Aorta (tissue), 5 donors: ENCODE results near the gene PCBP4. TPM values are rescaled to one million over a fixed set of nuclear protein-coding genes. Genes with fewer than 3 reads are reported as not detected.
A peak's percentile ranks its signal among the peaks of the same experiment; 100 is the strongest.

Experiments
- ATAC-seq: fragments of 200-7000 bp; cut with Tn5 transposase; one replicate; pipeline ENCODE4 v1.9.1; 2022; ENCODE audit warnings: moderate library complexity; ENCODE audit not compliant: low FRiP score
- DNase-seq, 2 donors: peaks; one replicate each; pipeline ENCODE4 v3.0.0-alpha.2; 2020
- H3K27ac ChIP-seq, 2 donors: one replicate each; pipeline ENCODE4 v1.5.1; 2013; ENCODE audit warnings: low read length in 2 of 2, mild to moderate bottlenecking in 2 of 2, moderate library complexity in 2 of 2, control low read depth in 1 of 2, inconsistent platforms in 1 of 2, low read depth in 1 of 2
- H3K27me3 ChIP-seq, 2 donors: one replicate each; pipeline ENCODE4 v1.6.1; 2013; ENCODE audit warnings: control low read depth in 1 of 2, low read length in 1 of 2, mild to moderate bottlenecking in 1 of 2, moderate library complexity in 1 of 2; ENCODE audit not compliant: insufficient read depth in 2 of 2, control insufficient read depth in 1 of 2
- H3K36me3 ChIP-seq, 2 donors: one replicate each; pipeline ENCODE4 v1.6.1; 2013; ENCODE audit warnings: control low read depth in 1 of 2, low read length in 1 of 2, mild to moderate bottlenecking in 1 of 2; ENCODE audit not compliant: insufficient read depth in 2 of 2, control insufficient read depth in 1 of 2
- H3K4me1 ChIP-seq, 2 donors: one replicate each; pipeline ENCODE4 v1.6.1; 2013; ENCODE audit warnings: low read length in 2 of 2, control low read depth in 1 of 2, mild to moderate bottlenecking in 1 of 2, moderate library complexity in 1 of 2; ENCODE audit not compliant: insufficient read depth in 2 of 2, control insufficient read depth in 1 of 2
- H3K4me3 ChIP-seq, 2 donors: one replicate each; pipeline ENCODE4 v1.5.1; 2013; ENCODE audit warnings: low read length in 2 of 2, control low read depth in 1 of 2, mild to moderate bottlenecking in 1 of 2
- H3K9me3 ChIP-seq: one replicate; pipeline ENCODE4 v1.6.1; 2013; ENCODE audit warnings: mild to moderate bottlenecking, low read length; ENCODE audit not compliant: control insufficient read depth
- WGBS, 2 donors: extraction: QIAGEN DNeasy Blood & Tissue Kit; methylation state at CpG; one replicate each; pipeline ENCODE4 v1.1.7; 2013; 5-methylcytosine and 5-hydroxymethylcytosine counted together
- intact Hi-C, 2 donors: fragments of 100-400 bp; cut with DNase I; formaldehyde crosslinking; loops; one replicate each; pipeline versions ENCODE4 v1.14.2 to v1.15.0; 2022
- polyA plus RNA-seq, 2 donors: library from polyadenylated mRNA; stranded (reverse); fragments of 200-250 nt; gene quantifications; one replicate each; pipeline ENCODE4 v1.2.3, GENCODE V29; 2013
- total RNA-seq, 2 donors: library from RNA; stranded (reverse); fragmentation: NEBNext Ultra II Directional; extraction: Animal tissue kit (Norgen Biotek cat#: 25700); gene quantifications; one replicate each; pipeline ENCODE4 v1.2.1, GENCODE V29; 2021
- donor health status: healthy with polysubstance abuse.
- donor health status: Bipolar disorder and iron deficiency.
- donor health status: DM: no; HTN: no; CAD: no.
- donor health status: DM: no; HTN: no; CAD: no.
- donor health status: DM: yes; HTN: yes; CAD: no.

The PCBP4 gene
- total and polyA plus RNA-seq, 4 donors, result 29.4 to 124 (median 60.9) TPM

DNA sequence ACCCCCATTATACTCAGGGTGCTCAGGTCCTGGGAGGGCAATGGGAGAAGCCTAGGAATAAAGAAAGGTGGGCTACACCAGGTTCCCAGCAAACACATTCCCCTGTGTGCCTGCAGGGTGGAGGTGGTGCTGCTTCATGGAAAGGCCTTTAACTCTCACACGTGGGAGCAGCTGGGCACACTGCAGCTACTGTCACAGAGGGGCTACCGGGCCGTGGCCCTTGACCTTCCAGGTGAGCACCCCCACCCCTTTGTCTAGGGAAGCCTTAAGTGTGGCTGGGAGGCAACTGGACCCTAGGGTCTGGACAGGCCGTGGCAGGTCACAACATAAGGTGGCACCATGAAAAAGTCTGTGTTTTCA, 10.9 kb upstream of the PCBP4 start:
- ATAC-seq, result no peak
- WGBS, 2 donors, result 76 to 81% methylated on average over 4 of the region's 4 CpGs
- Histone ChIP-seq H3K9me3 (no peaks in the 10 kb centered on the region), H3K4me1 (no peaks in the 10 kb centered on the region), H3K27ac (no peak overlapping the region), H3K4me3 (no peak overlapping the region), H3K27me3 (no peaks in the 10 kb centered on the region), H3K36me3 (no peaks in the 10 kb centered on the region)
- intact Hi-C loops, result no loop called here
- no peak for DNase-seq

- H3K27me3 ChIP-seq, result no peaks in the 10 kb centered on the region
- H3K4me3 ChIP-seq, result no peak overlapping the region
- intact Hi-C loops, result no loop called here
- no peaks in the 10 kb centered on the region for H3K36me3 ChIP-seq
- no peaks in the 10 kb centered on the region for H3K9me3 ChIP-seq
- DNase-seq, result no peak
- no peaks in the 10 kb centered on the region for H3K4me1 ChIP-seq
- WGBS, 2 donors, result 88 to 89% methylated on average over 9 of the region's 9 CpGs
- H3K27ac ChIP-seq, result no peak overlapping the region
- no peak for ATAC-seq
These were observed 10.3 kb upstream of the PCBP4 start for GRCh38 chr3:51977446-51978142.

DNA sequence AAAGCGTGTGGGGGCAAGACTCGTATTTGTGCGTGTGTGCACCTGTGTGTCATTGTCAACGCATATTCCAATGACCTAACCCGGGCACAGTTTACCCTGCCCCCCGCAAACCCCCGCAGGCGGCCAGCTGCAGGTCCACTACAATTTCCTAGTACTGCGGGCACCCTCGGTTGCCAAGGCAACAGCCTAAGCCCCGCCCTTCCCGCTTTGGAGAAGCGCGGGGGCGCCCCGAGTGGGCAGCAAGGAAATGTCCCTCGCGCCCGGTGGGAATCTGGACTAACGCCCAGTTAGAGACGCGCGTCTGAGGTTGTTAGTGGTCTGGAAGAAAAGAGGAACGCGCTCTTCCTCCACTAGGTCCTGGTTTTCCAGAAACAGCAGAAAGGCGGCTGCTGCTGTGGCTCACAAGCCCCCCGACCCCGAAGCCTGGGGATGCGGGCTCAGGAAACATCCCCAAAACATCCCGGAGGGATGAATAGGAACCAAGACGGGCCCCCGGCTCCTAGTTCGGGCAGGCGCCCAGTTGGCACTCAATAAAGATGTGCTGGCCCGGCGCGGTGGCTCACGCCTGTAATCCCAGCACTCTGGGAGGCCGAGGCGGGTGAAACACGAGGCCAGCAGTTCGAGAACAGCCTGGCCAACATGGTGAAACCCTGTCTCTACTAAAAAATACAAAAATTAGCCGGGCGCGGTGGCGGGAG, 8.7 kb upstream of the PCBP4 start:
- H3K27me3 ChIP-seq, result no peaks in the 10 kb centered on the region
- H3K27ac ChIP-seq, result peak overlapping the region in 1 of 2 donors; percentile 25
- H3K4me1 ChIP-seq, result no peaks in the 10 kb centered on the region
- intact Hi-C loops, result no loop called here
- no peak overlapping the region for H3K4me3 ChIP-seq
- H3K36me3 ChIP-seq, result no peaks in the 10 kb centered on the region
- no peaks in the 10 kb centered on the region for H3K9me3 ChIP-seq
- ATAC-seq (peak; percentile 25), DNase-seq (peak; percentile 90 to 93)
- WGBS, 2 donors, result 25 to 28% methylated on average over 46 of the region's 46 CpGs

DNA sequence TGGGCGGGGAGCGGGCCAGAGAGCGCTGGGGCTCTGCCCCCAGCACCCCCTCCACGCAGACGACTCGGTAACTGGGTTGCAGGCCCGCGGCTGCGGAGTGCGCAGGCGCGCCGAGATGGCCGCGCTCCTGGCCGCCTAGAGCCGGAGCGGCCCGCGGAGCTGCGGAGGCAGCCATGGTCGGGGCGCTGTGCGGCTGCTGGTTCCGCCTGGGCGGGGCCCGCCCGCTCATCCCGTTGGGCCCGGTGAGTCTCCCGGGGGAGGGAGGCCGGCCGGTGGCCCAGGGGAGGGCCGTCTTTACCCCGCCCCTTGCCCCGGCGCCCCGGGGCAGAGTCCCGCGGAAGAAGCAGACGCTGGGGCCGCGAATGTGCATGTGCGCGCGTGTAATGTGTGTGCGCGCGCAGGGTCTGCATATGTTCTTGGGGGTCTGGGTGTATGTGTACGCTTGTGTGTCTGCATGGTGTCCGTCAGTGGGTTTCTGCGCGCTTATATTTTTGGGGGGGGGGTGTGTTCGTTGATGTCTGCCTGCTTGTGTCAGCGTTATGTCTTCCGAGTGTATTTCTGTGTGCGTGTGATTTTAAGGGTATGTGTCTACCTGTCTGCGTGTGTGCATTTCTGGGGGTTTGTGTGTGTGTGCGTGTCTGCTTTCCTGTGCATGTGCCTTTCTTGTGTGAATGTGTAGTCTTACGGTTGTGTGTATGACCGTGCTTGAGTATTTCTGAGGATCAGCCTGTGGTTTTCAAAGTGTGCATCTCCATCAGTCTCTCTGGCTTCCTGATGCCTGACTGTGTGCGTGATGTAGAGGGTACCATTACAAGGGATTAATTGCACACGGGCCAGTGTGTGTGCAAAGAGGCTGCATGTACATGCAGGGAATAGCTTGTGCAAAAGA, 8.0 kb upstream of the PCBP4 start, which contains the start of gene ABHD14A:
TSS of gene ABHD14A (plus strand) at position 102 of the 889 bp plus-strand sequence. CDS start at position 174, 72 bp downstream.
- H3K36me3 ChIP-seq, result no peaks in the 10 kb centered on the region
- DNase-seq, result peak; percentile 79 to 90
- no peaks in the 10 kb centered on the region for H3K27me3 ChIP-seq
- no peaks in the 10 kb centered on the region for H3K9me3 ChIP-seq
- no peaks in the 10 kb centered on the region for H3K4me1 ChIP-seq
- peak; percentile 87 for ATAC-seq
- WGBS, 2 donors, result 0 to 1% methylated on average over 59 to 63 of the region's 63 CpGs
- peak within 1 kb of the TSS; percentile 44 to 60 for H3K4me3 ChIP-seq
- intact Hi-C loops, result loop anchor here in 1 of 2 donors (1.0 kb wide), 1 partner anchor 33 kb away; the partner anchor contains the start of gene PARP3
- peak within 1 kb of the TSS in 1 of 2 donors; percentile 41 for H3K27ac ChIP-seq

DNA sequence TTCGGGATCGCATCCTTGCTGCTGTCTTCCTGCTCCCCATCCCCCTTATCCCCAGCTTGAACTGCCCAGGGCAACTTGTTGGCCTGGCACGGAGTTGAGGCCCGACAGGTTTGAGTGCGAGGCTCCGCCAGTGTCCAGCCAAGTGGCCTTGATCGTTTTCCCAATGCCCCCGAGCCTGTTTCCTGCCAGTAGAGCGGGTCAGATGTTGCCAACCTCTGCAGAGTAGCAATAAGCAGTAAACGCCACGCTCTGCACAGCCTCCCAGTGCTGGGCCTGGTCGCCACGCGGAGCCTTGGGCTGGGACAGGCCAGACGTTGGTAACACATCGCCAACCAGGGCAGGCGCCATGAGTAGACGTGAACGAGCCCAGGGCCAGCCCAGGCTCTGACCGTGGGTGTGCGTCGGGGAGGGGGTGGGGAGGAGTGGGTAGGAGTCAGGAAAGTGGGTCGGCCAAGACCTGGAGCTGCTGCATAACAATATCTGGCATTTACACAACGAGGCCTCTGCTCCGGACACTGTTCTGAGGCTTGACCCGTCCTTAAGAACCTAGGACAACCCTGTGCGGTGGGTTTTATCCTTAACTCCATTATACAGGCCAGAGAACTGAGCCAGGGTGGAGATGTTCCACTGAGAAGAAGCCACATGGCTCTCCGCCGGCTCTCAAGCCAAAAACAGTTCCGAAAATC, 7.2 kb upstream of the PCBP4 start:
- Histone ChIP-seq H3K4me3 (peak overlapping the region; percentile 23 to 44), H3K36me3 (no peaks in the 10 kb centered on the region), H3K9me3 (no peaks in the 10 kb centered on the region), H3K27ac (peak overlapping the region in 1 of 2 donors; percentile 41), H3K4me1 (no peaks in the 10 kb centered on the region), H3K27me3 (no peaks in the 10 kb centered on the region)
- DNase-seq (peak in 1 of 2 donors; percentile 63), ATAC-seq (peak; percentile 53)
- intact Hi-C loops, result loop anchor here in 1 of 2 donors (1.0 kb wide), 1 partner anchor 32 kb away; the partner anchor contains the start of gene PARP3
- 11 to 16% methylated on average over 30 of the region's 30 CpGs for WGBS, 2 donors

DNA sequence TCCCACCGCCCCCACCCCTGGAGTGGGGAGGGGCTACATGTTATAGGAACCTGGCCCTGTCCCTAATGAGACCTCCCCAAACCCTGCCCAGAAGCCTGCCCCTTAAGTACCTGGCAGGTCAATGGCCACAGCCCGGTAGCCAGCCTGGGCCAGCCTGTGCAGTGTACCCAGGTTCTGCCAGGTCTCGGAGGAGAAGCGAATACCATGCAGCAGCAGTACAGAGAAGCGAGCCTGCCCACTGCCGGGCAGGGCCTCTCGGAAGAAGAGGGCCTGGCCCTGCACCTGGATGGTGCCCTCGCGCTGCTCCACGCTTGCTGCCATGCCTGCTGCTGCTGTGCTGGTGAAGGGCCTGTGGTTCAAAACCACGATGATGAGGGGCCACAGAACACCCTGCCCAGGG, 4.1 kb upstream of the PCBP4 start:
- no peak overlapping the region for H3K4me3 ChIP-seq
- no peaks in the 10 kb centered on the region for H3K27me3 ChIP-seq
- H3K9me3 ChIP-seq, result no peaks in the 10 kb centered on the region
- intact Hi-C loops, result no loop called here
- no peak for ATAC-seq
- no peaks in the 10 kb centered on the region for H3K4me1 ChIP-seq
- 85 to 89% methylated on average over 11 of the region's 11 CpGs for WGBS, 2 donors
- no peaks in the 10 kb centered on the region for H3K36me3 ChIP-seq
- H3K27ac ChIP-seq, result no peak overlapping the region
- DNase-seq, result no peak

DNA sequence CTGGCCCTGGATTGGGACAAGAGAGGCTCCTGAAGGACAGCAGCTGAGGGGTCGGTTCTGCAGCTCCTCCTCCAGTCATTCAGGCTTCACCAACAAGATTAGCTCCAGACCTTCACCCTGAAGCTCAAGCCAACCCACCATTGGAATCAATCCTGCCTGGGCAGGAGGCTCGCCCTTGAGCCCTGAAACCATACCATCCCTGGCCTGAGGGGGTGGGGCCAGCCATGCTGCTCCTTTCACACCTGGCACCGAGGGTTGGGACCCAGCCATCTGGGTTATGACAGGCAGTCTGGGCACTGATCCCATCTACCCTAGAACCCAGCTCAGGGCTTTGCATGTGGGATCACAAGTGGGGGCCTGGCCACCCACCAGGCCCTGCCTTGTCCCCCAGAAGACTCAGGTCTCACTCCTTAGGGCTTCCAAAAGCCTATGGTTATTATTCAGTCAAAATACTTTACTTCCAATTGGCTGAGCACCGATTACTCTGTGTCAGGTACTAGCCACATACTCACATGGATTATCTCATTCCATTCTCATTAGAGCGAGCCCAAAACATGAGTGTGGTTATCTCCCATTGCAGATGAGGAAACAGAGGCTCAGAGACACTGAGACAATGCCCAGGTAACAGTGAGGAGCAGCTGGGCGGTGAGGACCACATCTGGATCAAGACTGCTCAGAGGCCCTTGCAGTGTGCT, 3.5 kb upstream of the PCBP4 start:
- Histone ChIP-seq H3K27ac (no peak overlapping the region), H3K9me3 (no peaks in the 10 kb centered on the region), H3K4me1 (peaks cover 0 to 2% of the 10 kb centered on the region in 2 donors), H3K36me3 (no peaks in the 10 kb centered on the region), H3K4me3 (no peak overlapping the region), H3K27me3 (no peaks in the 10 kb centered on the region)
- 66 to 73% methylated on average over 6 of the region's 6 CpGs for WGBS, 2 donors
- no peak for ATAC-seq
- no peak for DNase-seq
- intact Hi-C loops, result no loop called here
